Measurements from ENCODE around the gene VWDE. TPM values are rescaled to one million over a fixed set of nuclear protein-coding genes. Genes with fewer than 3 reads are reported as not detected.

The VWDE gene
- total and polyA plus RNA-seq, 2 of the 8 experiments (the other 6 are each of a cell fraction or from before 2014, with no cell fraction given): 11.0 to 21.2 TPM

GRCh38 chr7:12296051-12296570 lies 107.6 kb downstream of the VWDE start:
- FAIRE-seq: no peak
- no peaks in the 10 kb centered on the region for H3K23me2 ChIP-seq (ENCODE audit: low read depth, low read length)
- H3K14ac ChIP-seq (ENCODE audit: insufficient read length): no peak overlapping the region
- H3K79me2 ChIP-seq (ENCODE audit: control insufficient read depth in 1 of 2, insufficient read depth in 2 of 2, low read length in 2 of 2): no peaks in the 10 kb centered on the region
- no peaks in the 10 kb centered on the region for H3K79me1 ChIP-seq (ENCODE audit: low read depth, low read length)
- no peaks in the 10 kb centered on the region for H3K27me3 ChIP-seq (replicated peaks in 1 of 4; ENCODE audit: control insufficient read depth in 3 of 4, extremely low read depth in 1 of 4, insufficient read depth in 3 of 4, low read length in 3 of 4)
- no peak overlapping the region for H3K27ac ChIP-seq (ENCODE audit: low read depth, low read length)
- no peak overlapping the region for H2BK15ac ChIP-seq (ENCODE audit: low read length)
- no peak overlapping the region for H3K9ac ChIP-seq (replicated peaks in 1 of 4; ENCODE audit: extremely low read depth in 1 of 4, low read depth in 3 of 4, low read length in 3 of 4)
- H2BK20ac ChIP-seq (ENCODE audit: low read length): no peak overlapping the region
- no peak overlapping the region for H3K18ac ChIP-seq (ENCODE audit: extremely low read depth, low read length)
- H2AFZ ChIP-seq (ENCODE audit: low read length): no peak overlapping the region
- H4K8ac ChIP-seq (ENCODE audit: extremely low read depth, insufficient read depth, low read length): no peak overlapping the region
- no peaks in the 10 kb centered on the region for H3K36me3 ChIP-seq (ENCODE audit: control insufficient read depth in 2 of 4, insufficient read depth in 4 of 4, low read length in 3 of 4)
- WGBS, 2 experiments (ENCODE audit: extremely low coverage in 1 of 2, insufficient coverage in 1 of 2, insufficient read length in 1 of 2, insufficient replicate concordance in 2 of 2, low coverage in 1 of 2, low lambda C conversion rate in 2 of 2, missing lambda C conversion rate in 1 of 2): 83% methylated on average over 7 of the region's 7 CpGs; no CpG with 5 or more reads in 1 of the 2 experiments
- H3K9me3 ChIP-seq (ENCODE audit: insufficient read depth in 2 of 2, low read depth in 1 of 2, low read length in 1 of 2): peaks cover 9 to 15% of the 10 kb centered on the region in 2 experiments; a peak in 3 of 4 replicates
- no peak overlapping the region for H3K56ac ChIP-seq (replicated peaks; ENCODE audit: insufficient read length, low read depth, low read length)
- no peak overlapping the region for H4K5ac ChIP-seq (ENCODE audit: insufficient read length, low read depth, low read length)
- H3K4me2 ChIP-seq (ENCODE audit: insufficient read depth in 1 of 2, low read depth in 2 of 2, low read length in 2 of 2): no peak overlapping the region
- ChIA-PET CTCF (ENCODE audit: partially characterized antibody) (interaction anchor here (1.0 to 3.3 kb wide), 7 partner anchors 23 to 460 kb away, joined by 3 to 11 read pairs (median 5); no protein-coding TSS in a partner anchor), POLR2A (ENCODE audit: partially characterized antibody) (interaction anchor here (1.2 kb wide), 1 partner anchor 12 kb away, joined by 3 read pairs; no protein-coding TSS in a partner anchor)
- no peaks in the 10 kb centered on the region for H4K20me1 ChIP-seq (replicated peaks in 1 of 2; ENCODE audit: control insufficient read depth in 1 of 2, insufficient read depth in 2 of 2, low read length in 2 of 2)
- peaks cover 0 to 10% (median 2%) of the 10 kb centered on the region in 4 experiments; a peak in 2 of 7 replicates for H3K4me1 ChIP-seq (replicated peaks in 1 of 4; ENCODE audit: control insufficient read depth in 3 of 4, insufficient read depth in 4 of 4, low read length in 3 of 4)
- H2BK5ac ChIP-seq (ENCODE audit: low read depth, low read length): 0 out of 2 replicates have a peak overlapping the region, but pooled peaks have one; percentile 1
- no peak overlapping the region for H3K4ac ChIP-seq (replicated peaks; ENCODE audit: insufficient read length, low read depth, low read length)
- no peak overlapping the region for H3K4me3 ChIP-seq (ENCODE audit: extremely low read depth in 1 of 4, insufficient read depth in 2 of 4, low read depth in 3 of 4, low read length in 4 of 4)
- peak overlapping the region; percentile 39 for H4K91ac ChIP-seq (replicated peaks; ENCODE audit: insufficient read length, low read length)
- no peak overlapping the region for H3K23ac ChIP-seq (ENCODE audit: insufficient read length)
- H2AK5ac ChIP-seq (ENCODE audit: low read depth, low read length): no peak overlapping the region
- no peak overlapping the region for H2BK12ac ChIP-seq (ENCODE audit: low read depth, low read length)
- H2BK120ac ChIP-seq (replicated peaks; ENCODE audit: low read depth, low read length): no peak overlapping the region
- DNase-seq (ENCODE audit: low read depth in 1 of 2, low spot score in 2 of 2): no peak
- TF ChIP-seq SRF (IDR thresholded peaks at IDR 0.05; ENCODE audit: low read depth, low read length) (no peak), JUND (IDR thresholded peaks at IDR 0.05; ENCODE audit: low read length) (no peak), MAX (IDR thresholded peaks at IDR 0.05) (no peak)

Data from H1 (cell line).